RWPE1 (cell line): ENCODE results near the gene CDC42.

ENCODE experiments used
- CTCF ChIA-PET: fragments of 350-600 bp; sonication (Branson Sonifier 250); formaldehyde crosslinking; extraction: SDS; loops from one replicate; lab custom pipeline; 2021; lab: Yijun Ruan, JAX
- POLR2A ChIA-PET: fragments of 400-600 bp; formaldehyde crosslinking; extraction: SDS; loops from one replicate; lab custom pipeline; 2020; ENCODE audit warnings: antibody characterized with exemption; ENCODE audit not compliant: low non-redundant PET; lab: Yijun Ruan, JAX
- DNase-seq: peaks from one replicate; pipeline ENCODE4 v3.0.0; 2012; ENCODE audit warnings: low spot score
- H3K27ac ChIP-seq: fragments of 450-650 bp; 2 replicates; pipeline ENCODE4 v1.5.1; 2017
- CTCF ChIP-seq: fragments of 450-650 bp; conservative IDR thresholded peaks from 2 replicates; pipeline ENCODE4 v1.5.1; 2017; ENCODE audit warnings: low read depth, mild to moderate bottlenecking

CDC42 gene

GRCh38 chr1:22117238-22117637, 64.7 kb downstream of the CDC42 start:
- TF ChIP-seq CTCF, result no peak
- H3K27ac ChIP-seq, result peak overlapping the region; percentile 67
- ChIA-PET CTCF (interaction anchor here (1.3 kb wide), 1 partner anchor 15 kb away, joined by 4 read pairs; no protein-coding TSS in a partner anchor), POLR2A (no interaction called here)
- DNase-seq, result no peak

- CTCF ChIA-PET, result interaction anchor here (1.3 kb wide), 1 partner anchor 14 kb away, joined by 4 read pairs; no protein-coding TSS in a partner anchor
- POLR2A ChIA-PET, result no interaction called here
Observed at GRCh38 chr1:22117851-22118250, 65.3 kb downstream of the CDC42 start.

GRCh38 chr1:22118291-22118992, 65.9 kb downstream of the CDC42 start:
- ChIA-PET CTCF (interaction anchor here (1.3 kb wide), 1 partner anchor 14 kb away, joined by 4 read pairs; no protein-coding TSS in a partner anchor), POLR2A (no interaction called here)
- no peak for DNase-seq
- H3K27ac ChIP-seq, result peak overlapping the region; percentile 67
- no peak for TF ChIP-seq CTCF

More at GRCh38 chr1:22117851-22118250, 65.3 kb downstream of the CDC42 start:
- no peak for TF ChIP-seq CTCF
- H3K27ac ChIP-seq, result peak overlapping the region; percentile 67
- no peak for DNase-seq

GRCh38 chr1:22119626-22120468, 67.3 kb downstream of the CDC42 start:
- DNase-seq, result no peak
- H3K27ac ChIP-seq, result peak overlapping the region; percentile 67
- CTCF ChIA-PET, result no interaction called here
- POLR2A ChIA-PET, result no interaction called here
- no peak for TF ChIP-seq CTCF

- CTCF ChIA-PET, result no interaction called here
- no peak for DNase-seq
- TF ChIP-seq CTCF, result no peak
- peak overlapping the region; percentile 67; the same call in 1 of the 2 replicates for H3K27ac ChIP-seq
- POLR2A ChIA-PET, result no interaction called here
Observed at GRCh38 chr1:22120469-22120790, 67.9 kb downstream of the CDC42 start.

- DNase-seq, result no peak
- no peak for TF ChIP-seq CTCF
- ChIA-PET CTCF (interaction anchor here (0.7 kb wide), 1 partner anchor 295 kb away, joined by 3 read pairs; no protein-coding TSS in a partner anchor), POLR2A (no interaction called here)
- peak overlapping the region; percentile 67 for H3K27ac ChIP-seq
Observed at GRCh38 chr1:22121421-22121911, 69.0 kb downstream of the CDC42 start.
